GM12872 (cell line): Measurements from ENCODE around the gene ITIH3.

ENCODE experiments used
- CTCF ChIP-seq: IDR thresholded peaks from 3 replicates; pipeline ENCODE4 v1.5.1; 2011; ENCODE audit warnings: low read depth, mild to moderate bottlenecking, low read length, moderate library complexity; ENCODE audit not compliant: insufficient read depth

The ITIH3 gene

GRCh38 chr3:52775877-52776276, 18.7 kb upstream of the ITIH3 start:
- no peak for TF ChIP-seq CTCF

GRCh38 chr3:52777127-52777958, 17.3 kb upstream of the ITIH3 start, which contains the start of gene ITIH1:
Gene ITIH1 (plus strand): TSS chr3:52777599. CDS start chr3:52777616, 17 bp downstream.
- no peak for TF ChIP-seq CTCF

- TF ChIP-seq CTCF = no peak
These were observed 16.4 kb upstream of the ITIH3 start for GRCh38 chr3:52777959-52778805.

- no peak for TF ChIP-seq CTCF
These were observed 15.4 kb upstream of the ITIH3 start for GRCh38 chr3:52779011-52779836.

GRCh38 chr3:52779837-52780585, 14.6 kb upstream of the ITIH3 start:
- TF ChIP-seq CTCF = no peak

- no peak for TF ChIP-seq CTCF
These were observed 12.9 kb upstream of the ITIH3 start for GRCh38 chr3:52781741-52782140.
